WTC11 (cell line): ENCODE results near the gene ZNF880. TPM values are rescaled to one million over a fixed set of nuclear protein-coding genes. Genes with fewer than 3 reads are reported as not detected.

Experiments
- ATAC-seq: fragments of 200-7000 bp; cut with Tn5 transposase; 2 replicates; pipeline ENCODE4 v1.10.0; 2021; ENCODE audit warnings: mild to moderate bottlenecking, moderate library complexity
- CTCF ChIA-PET: fragments of 300-600 bp; sonication (Branson Sonifier 250); formaldehyde crosslinking; loops from one replicate; lab custom pipeline; 2021; ENCODE audit warnings: antibody characterized with exemption; lab: Charles Lee
- POLR2A ChIA-PET: fragments of 350-600 bp; sonication (Branson Sonifier 250); formaldehyde crosslinking; loops from one replicate; lab custom pipeline; 2021; ENCODE audit warnings: antibody characterized with exemption; lab: Charles Lee
- DNase-seq: peaks from one replicate; pipeline ENCODE4 v3.0.0; 2021; ENCODE audit warnings: low spot score
- H3K27ac Mint-ChIP-seq: 2 replicates; pipeline ENCODE4 v1.8.0; 2021; ENCODE audit warnings: mixed read lengths
- H3K27me3 Mint-ChIP-seq: 2 replicates; pipeline ENCODE4 v1.8.0; 2021; ENCODE audit warnings: low read depth, mild to moderate bottlenecking, moderate library complexity, mixed read lengths
- H3K36me3 Mint-ChIP-seq: 2 replicates; pipeline ENCODE4 v1.8.0; 2021; ENCODE audit warnings: mixed read lengths
- H3K4me1 Mint-ChIP-seq: 2 replicates; pipeline ENCODE4 v1.8.0; 2022; ENCODE audit warnings: mixed read lengths
- H3K4me3 Mint-ChIP-seq: 2 replicates; pipeline ENCODE4 v1.8.0; 2021; ENCODE audit warnings: mild to moderate bottlenecking, moderate library complexity, mixed read lengths
- H3K9me3 Mint-ChIP-seq: 2 replicates; pipeline ENCODE4 v1.8.0; 2021; ENCODE audit warnings: mixed read lengths
- AFF4 ChIP-seq: sonication (generic); formaldehyde crosslinking; IDR thresholded peaks from 2 replicates; pipeline ENCODE4 v1.8.1; 2023; ENCODE audit warnings: mild to moderate bottlenecking, missing genetic modification reagents, borderline replicate concordance
- CREB1 ChIP-seq: sonication (generic); formaldehyde crosslinking; IDR thresholded peaks from 2 replicates; pipeline ENCODE4 v1.8.0; 2023; ENCODE audit warnings: mild to moderate bottlenecking, missing genetic modification reagents
- JAZF1 ChIP-seq: fragments of 250-450 bp; sonication (Bioruptor Pico); IDR thresholded peaks from 2 replicates; pipeline ENCODE4 v1.9.0; 2021; ENCODE audit warnings: moderate library complexity, mild to moderate bottlenecking, inconsistent platforms
- MXD4 ChIP-seq: fragments of 250-450 bp; sonication (Bioruptor Pico); IDR thresholded peaks from 2 replicates; pipeline ENCODE4 v1.8.0; 2021; ENCODE audit warnings: mild to moderate bottlenecking, moderate library complexity, borderline replicate concordance
- MYBL2 ChIP-seq: sonication (generic); formaldehyde crosslinking; IDR thresholded peaks from 2 replicates; pipeline ENCODE4 v1.8.1; 2023; ENCODE audit warnings: mild to moderate bottlenecking, moderate library complexity, missing genetic modification reagents
- NR1H2 ChIP-seq: sonication (generic); formaldehyde crosslinking; IDR thresholded peaks from 2 replicates; pipeline ENCODE4 v1.9.0; 2021; ENCODE audit warnings: mild to moderate bottlenecking, moderate library complexity, missing genetic modification reagents
- PRRX2 ChIP-seq: fragments of 250-450 bp; sonication (Bioruptor Pico); IDR thresholded peaks from 2 replicates; pipeline ENCODE4 v1.8.0; 2021; ENCODE audit warnings: mild to moderate bottlenecking
- TCF7 ChIP-seq: sonication (generic); formaldehyde crosslinking; IDR thresholded peaks from 2 replicates; pipeline ENCODE4 v1.8.0; 2022; ENCODE audit warnings: mild to moderate bottlenecking, low read depth, missing genetic modification reagents, moderate library complexity
- TP53 ChIP-seq: sonication (generic); formaldehyde crosslinking; IDR thresholded peaks from 2 replicates; pipeline ENCODE4 v1.8.1; 2023; ENCODE audit warnings: mild to moderate bottlenecking, missing genetic modification reagents
- ZNF121 ChIP-seq: sonication (generic); formaldehyde crosslinking; IDR thresholded peaks from 2 replicates; pipeline ENCODE4 v1.8.0; 2023; ENCODE audit warnings: missing genetic modification reagents
- ZNF219 ChIP-seq: sonication (generic); formaldehyde crosslinking; IDR thresholded peaks from 2 replicates; pipeline ENCODE4 v1.8.0; 2023; ENCODE audit warnings: missing genetic modification reagents, mild to moderate bottlenecking, borderline replicate concordance
- ZNF396 ChIP-seq: fragments of 250-450 bp; sonication (Bioruptor Pico); IDR thresholded peaks from 2 replicates; pipeline ENCODE4 v1.8.0; 2021; ENCODE audit warnings: mild to moderate bottlenecking, moderate library complexity, borderline replicate concordance
- ZNF416 ChIP-seq: fragments of 250-450 bp; sonication (Bioruptor Pico); IDR thresholded peaks from 2 replicates; pipeline ENCODE4 v1.9.0; 2021; ENCODE audit warnings: mild to moderate bottlenecking, inconsistent platforms
- ZNF425 ChIP-seq: fragments of 250-450 bp; sonication (Bioruptor Pico); conservative IDR thresholded peaks from 2 replicates; pipeline ENCODE4 v1.9.0; 2021; ENCODE audit warnings: mild to moderate bottlenecking
- total RNA-seq: library from RNA; stranded (reverse); gene quantifications from 3 replicates; pipeline ENCODE4 v1.2.3, GENCODE V29; 2021
- TF ChIP-seq, protein P1 (sequence below): fragments of 200-600 bp; IDR thresholded peaks from 2 replicates; pipeline ENCODE4 v1.8.0; 2022; ENCODE audit warnings: antibody characterized with exemption
- TF ChIP-seq, protein P2 (sequence below): sonication (generic); formaldehyde crosslinking; IDR thresholded peaks from 2 replicates; pipeline ENCODE4 v1.8.1; 2023; ENCODE audit warnings: mild to moderate bottlenecking, missing genetic modification reagents

Gene ZNF880
- total RNA-seq, 1 experiment from 2014 or later: 34.0 TPM

- TF ChIP-seq CREB1 (CRISPR knock-in tag) (no peak), JAZF1 (no peak)
- TF ChIP-seq, protein P1, sequence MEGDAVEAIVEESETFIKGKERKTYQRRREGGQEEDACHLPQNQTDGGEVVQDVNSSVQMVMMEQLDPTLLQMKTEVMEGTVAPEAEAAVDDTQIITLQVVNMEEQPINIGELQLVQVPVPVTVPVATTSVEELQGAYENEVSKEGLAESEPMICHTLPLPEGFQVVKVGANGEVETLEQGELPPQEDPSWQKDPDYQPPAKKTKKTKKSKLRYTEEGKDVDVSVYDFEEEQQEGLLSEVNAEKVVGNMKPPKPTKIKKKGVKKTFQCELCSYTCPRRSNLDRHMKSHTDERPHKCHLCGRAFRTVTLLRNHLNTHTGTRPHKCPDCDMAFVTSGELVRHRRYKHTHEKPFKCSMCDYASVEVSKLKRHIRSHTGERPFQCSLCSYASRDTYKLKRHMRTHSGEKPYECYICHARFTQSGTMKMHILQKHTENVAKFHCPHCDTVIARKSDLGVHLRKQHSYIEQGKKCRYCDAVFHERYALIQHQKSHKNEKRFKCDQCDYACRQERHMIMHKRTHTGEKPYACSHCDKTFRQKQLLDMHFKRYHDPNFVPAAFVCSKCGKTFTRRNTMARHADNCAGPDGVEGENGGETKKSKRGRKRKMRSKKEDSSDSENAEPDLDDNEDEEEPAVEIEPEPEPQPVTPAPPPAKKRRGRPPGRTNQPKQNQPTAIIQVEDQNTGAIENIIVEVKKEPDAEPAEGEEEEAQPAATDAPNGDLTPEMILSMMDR: no peak
Measured at GRCh38 chr19:52410276-52410675, 40.6 kb downstream of the ZNF880 start (continued).

- ChIA-PET POLR2A (no interaction called here), CTCF (interaction anchor here (0.7 kb wide), 1 partner anchor 15 kb away, joined by 3 read pairs; no protein-coding TSS in a partner anchor)
- Mint-ChIP-seq H3K27me3 (peaks cover 36% of the 10 kb centered on the region), H3K4me1 (peaks cover 1% of the 10 kb centered on the region; the same call in 1 of the 2 replicates), H3K27ac (no peak overlapping the region), H3K9me3 (peaks cover 79% of the 10 kb centered on the region), H3K4me3 (no peak overlapping the region), H3K36me3 (peaks cover 76% of the 10 kb centered on the region)
- DNase-seq: no peak
- TF ChIP-seq ZNF416 (CRISPR knock-in tag) (no peak), TCF7 (CRISPR knock-in tag) (no peak), NR1H2 (CRISPR knock-in tag) (no peak), ZNF425 (no peak), CREB1 (CRISPR knock-in tag) (no peak), PRRX2 (CRISPR knock-in tag) (no peak), AFF4 (CRISPR knock-in tag) (no peak), ZNF396 (CRISPR knock-in tag) (no peak), ZNF121 (CRISPR knock-in tag) (no peak), TP53 (CRISPR knock-in tag) (no peak), MYBL2 (CRISPR knock-in tag) (no peak), MXD4 (CRISPR knock-in tag) (no peak), ZNF219 (CRISPR knock-in tag) (no peak)
- TF ChIP-seq, protein P2, sequence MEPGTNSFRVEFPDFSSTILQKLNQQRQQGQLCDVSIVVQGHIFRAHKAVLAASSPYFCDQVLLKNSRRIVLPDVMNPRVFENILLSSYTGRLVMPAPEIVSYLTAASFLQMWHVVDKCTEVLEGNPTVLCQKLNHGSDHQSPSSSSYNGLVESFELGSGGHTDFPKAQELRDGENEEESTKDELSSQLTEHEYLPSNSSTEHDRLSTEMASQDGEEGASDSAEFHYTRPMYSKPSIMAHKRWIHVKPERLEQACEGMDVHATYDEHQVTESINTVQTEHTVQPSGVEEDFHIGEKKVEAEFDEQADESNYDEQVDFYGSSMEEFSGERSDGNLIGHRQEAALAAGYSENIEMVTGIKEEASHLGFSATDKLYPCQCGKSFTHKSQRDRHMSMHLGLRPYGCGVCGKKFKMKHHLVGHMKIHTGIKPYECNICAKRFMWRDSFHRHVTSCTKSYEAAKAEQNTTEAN (CRISPR knock-in tag): no peak
- TF ChIP-seq, protein P1: no peak
- no peak for ATAC-seq
Measured at GRCh38 chr19:52415711-52416110, 46.0 kb downstream of the ZNF880 start.
